SJCRH30 (cell line): ENCODE results near the gene C19orf73. TPM values are rescaled to one million over a fixed set of nuclear protein-coding genes. Genes with fewer than 3 reads are reported as not detected.
"Not testable (repeated sequence)": the region's sequence is repeated elsewhere in the genome, so short reads cannot be mapped to it uniquely, and the experiment has no call there.

ENCODE experiments used
- DNase-seq, 2 experiments: peaks; one replicate each; pipeline ENCODE4 v3.0.0-alpha.2; 2015 to 2020
- H3K27ac ChIP-seq: fragments of 250-450 bp; sonication (Bioruptor Pico); 2 replicates; pipeline ENCODE4 v1.5.1; 2020; ENCODE audit warnings: mild to moderate bottlenecking, moderate library complexity
- H3K27me3 ChIP-seq: fragments of 250-450 bp; sonication (Bioruptor Pico); 2 replicates; pipeline ENCODE4 v1.5.1; 2020; ENCODE audit warnings: mild to moderate bottlenecking, moderate library complexity
- H3K36me3 ChIP-seq: fragments of 250-450 bp; sonication (Bioruptor Pico); 2 replicates; pipeline ENCODE4 v1.5.1; 2020; ENCODE audit warnings: mild to moderate bottlenecking, moderate library complexity
- H3K4me1 ChIP-seq: fragments of 250-450 bp; sonication (Bioruptor Pico); 2 replicates; pipeline ENCODE4 v1.5.1; 2020; ENCODE audit warnings: mild to moderate bottlenecking, moderate library complexity
- H3K4me3 ChIP-seq: fragments of 250-450 bp; sonication (Bioruptor Pico); 2 replicates; pipeline ENCODE4 v1.5.1; 2020; ENCODE audit warnings: mild to moderate bottlenecking, moderate library complexity
- H3K9me3 ChIP-seq: fragments of 250-450 bp; sonication (Bioruptor Pico); replicated peaks from 2 replicates; pipeline ENCODE4 v1.5.1; 2020; ENCODE audit warnings: mild to moderate bottlenecking, moderate library complexity
- total RNA-seq: library from RNA; depleted of rRNA; stranded (reverse); fragments of >200 nt; shearing (Covaris generic); gene quantifications from 2 replicates; pipeline ENCODE4 v1.2.3, GENCODE V29; 2014

Gene C19orf73
- total RNA-seq, 1 experiment from 2014 or later = 1.7 TPM

- Histone ChIP-seq H3K9me3 (no peaks in the 10 kb centered on the region), H3K4me1 (peaks cover 18% of the 10 kb centered on the region), H3K27me3 (no peaks in the 10 kb centered on the region), H3K4me3 (no peak overlapping the region), H3K36me3 (no peaks in the 10 kb centered on the region), H3K27ac (no peak overlapping the region)
- no peak for DNase-seq
Measured at GRCh38 chr19:49152119-49152550, 33.2 kb upstream of the C19orf73 start.

GRCh38 chr19:49151267-49152118 lies 32.5 kb upstream of the C19orf73 start:
- H3K4me3 ChIP-seq = peak overlapping the region; percentile 76; the same call in 1 of the 2 replicates
- peaks cover 18% of the 10 kb centered on the region for H3K4me1 ChIP-seq
- H3K36me3 ChIP-seq = no peaks in the 10 kb centered on the region
- no peaks in the 10 kb centered on the region for H3K9me3 ChIP-seq
- peak; percentile 40 to 48 for DNase-seq
- H3K27me3 ChIP-seq = no peaks in the 10 kb centered on the region
- H3K27ac ChIP-seq = no peak overlapping the region

DNA sequence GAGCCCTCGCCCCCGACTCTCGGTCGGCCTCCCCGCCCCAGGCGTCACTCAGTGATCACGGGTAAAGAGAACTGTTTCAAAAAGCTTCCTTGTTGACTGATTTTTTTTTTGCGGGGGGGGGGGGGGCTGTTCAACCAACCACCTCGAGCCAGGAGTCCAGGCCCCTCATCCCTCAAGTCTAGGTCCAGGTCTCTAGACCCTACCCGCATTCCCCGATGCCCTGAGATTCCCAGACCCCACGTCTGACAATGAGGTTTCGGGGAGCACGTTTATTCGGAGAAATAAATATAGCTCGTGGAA lies 32.0 kb upstream of the C19orf73 start:
- Histone ChIP-seq H3K27me3 (no peaks in the 10 kb centered on the region), H3K9me3 (no peaks in the 10 kb centered on the region), H3K36me3 (no peaks in the 10 kb centered on the region), H3K4me3 (peak overlapping the region; percentile 76), H3K4me1 (peaks cover 15% of the 10 kb centered on the region), H3K27ac (peak overlapping the region; percentile 74)
- DNase-seq = no peak

DNA sequence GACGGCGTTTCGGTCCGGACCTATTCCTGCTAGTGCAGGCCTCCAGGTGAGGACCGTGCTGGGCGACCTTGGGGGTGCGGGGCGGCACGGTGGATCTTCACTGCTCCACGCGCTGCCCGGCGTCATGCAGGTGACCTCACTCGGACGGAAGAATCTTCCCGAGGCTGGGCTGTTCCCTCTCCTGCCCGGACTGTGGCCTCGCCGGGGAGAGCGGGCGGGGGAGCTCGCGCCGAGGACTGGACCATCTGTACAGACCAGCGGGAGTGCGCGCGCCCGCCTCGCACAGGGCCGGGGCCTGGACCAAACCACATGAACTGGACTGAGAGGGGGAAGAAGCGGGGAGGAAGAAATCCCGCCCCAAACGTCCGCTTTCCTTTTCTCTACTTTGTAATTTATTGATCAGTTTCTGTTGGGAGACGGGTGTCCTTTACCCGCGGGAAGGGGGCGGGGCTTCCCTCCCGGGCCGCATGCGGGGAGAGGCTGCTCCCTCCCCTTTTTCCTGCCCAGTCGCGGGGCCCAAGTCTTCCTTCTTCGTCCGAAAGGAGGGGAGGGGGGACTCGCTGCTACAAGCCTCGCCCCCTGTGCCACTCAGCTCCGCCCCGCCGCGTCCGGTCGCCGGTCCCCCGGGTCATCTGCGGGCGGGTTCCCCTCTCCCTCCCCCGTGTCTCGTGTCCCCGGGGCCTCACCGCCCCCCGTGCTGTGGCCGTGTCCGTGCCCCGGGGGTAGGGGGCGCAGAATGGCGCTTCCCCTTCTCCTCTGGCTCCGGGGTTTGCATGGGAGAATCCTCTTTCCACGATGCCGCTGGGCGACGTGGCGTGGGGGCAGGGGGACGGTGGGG lies 31.4 kb upstream of the C19orf73 start:
- Histone ChIP-seq H3K4me1 (peaks cover 9% of the 10 kb centered on the region), H3K9me3 (no peaks in the 10 kb centered on the region), H3K4me3 (peak overlapping the region; percentile 76), H3K36me3 (no peaks in the 10 kb centered on the region), H3K27ac (peak overlapping the region; percentile 74), H3K27me3 (no peaks in the 10 kb centered on the region)
- DNase-seq = peak; percentile 89

DNA sequence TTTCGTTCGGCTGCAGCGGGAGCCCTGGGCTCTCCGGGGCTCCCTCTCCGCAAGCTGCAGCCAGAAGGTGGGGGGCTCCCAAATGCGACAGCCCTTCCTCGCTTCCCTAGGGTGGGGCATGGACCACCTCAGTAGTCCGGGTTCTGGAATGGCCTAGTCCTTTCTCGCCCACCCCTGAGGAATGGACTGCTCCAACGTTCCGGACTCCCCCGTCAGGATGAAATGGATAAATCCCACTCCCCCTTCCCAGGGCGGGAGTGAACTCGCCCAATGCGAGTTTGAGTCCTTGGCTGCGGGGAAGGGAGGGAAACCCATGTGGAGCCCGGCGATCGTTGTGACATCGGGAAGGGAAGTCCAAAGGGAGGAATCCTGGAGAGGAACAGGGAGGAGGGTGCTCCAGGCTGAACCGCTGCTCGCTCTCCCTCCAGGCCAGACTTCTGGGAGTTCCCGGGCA lies 30.7 kb upstream of the C19orf73 start:
- no peaks in the 10 kb centered on the region for H3K36me3 ChIP-seq
- H3K4me3 ChIP-seq = peak overlapping the region; percentile 76
- H3K27me3 ChIP-seq = no peaks in the 10 kb centered on the region
- H3K9me3 ChIP-seq = no peaks in the 10 kb centered on the region
- H3K27ac ChIP-seq = peak overlapping the region; percentile 74
- DNase-seq = peak; percentile 83 to 90
- H3K4me1 ChIP-seq = peaks cover 5% of the 10 kb centered on the region; the same call in 1 of the 2 replicates

DNA sequence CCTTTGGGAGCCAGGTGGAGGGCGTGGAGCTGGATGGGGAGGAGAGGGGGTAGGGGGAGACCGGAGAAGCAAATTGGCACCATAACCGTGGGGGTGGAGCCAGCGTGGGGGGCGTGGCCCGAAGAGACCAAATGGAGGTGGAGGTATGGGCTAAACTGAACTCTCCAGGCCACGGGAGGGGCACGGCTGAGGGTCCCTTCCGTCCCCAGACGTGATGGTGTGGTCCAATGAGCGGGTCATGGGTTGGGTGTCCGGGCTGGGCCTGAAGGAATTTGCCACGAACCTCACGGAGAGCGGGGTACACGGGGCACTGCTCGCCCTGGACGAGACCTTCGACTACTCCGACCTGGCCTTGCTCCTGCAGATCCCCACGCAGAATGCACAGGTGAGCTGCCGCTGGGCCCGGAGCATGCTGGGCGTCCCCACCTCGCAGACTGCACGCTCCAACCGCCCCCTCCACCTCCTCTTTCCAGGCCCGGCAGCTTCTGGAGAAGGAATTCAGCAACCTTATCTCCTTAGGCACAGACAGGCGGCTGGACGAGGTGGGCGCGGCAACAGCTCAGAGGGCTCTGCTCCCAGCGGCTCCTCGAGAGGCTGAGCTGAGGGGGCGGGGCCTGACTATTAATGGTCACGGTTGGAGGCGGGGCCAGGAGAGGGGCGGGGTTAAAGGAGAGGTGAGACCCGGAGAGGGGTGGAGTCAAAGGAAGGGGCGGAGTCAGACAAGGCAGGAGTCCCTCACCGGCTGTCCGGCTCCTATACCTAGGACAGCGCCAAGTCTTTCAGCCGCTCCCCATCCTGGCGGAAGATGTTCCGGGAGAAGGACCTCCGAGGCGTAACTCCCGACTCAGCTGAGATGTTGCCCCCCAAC lies 30.1 kb upstream of the C19orf73 start:
- peaks cover 5% of the 10 kb centered on the region; the same call in 1 of the 2 replicates for H3K4me1 ChIP-seq
- H3K27ac ChIP-seq = peak overlapping the region; percentile 74
- H3K36me3 ChIP-seq = no peaks in the 10 kb centered on the region
- H3K27me3 ChIP-seq = no peaks in the 10 kb centered on the region
- H3K9me3 ChIP-seq = no peaks in the 10 kb centered on the region
- peak overlapping the region; percentile 76 for H3K4me3 ChIP-seq
- peak; percentile 99 for DNase-seq

- Histone ChIP-seq H3K27ac (no peak overlapping the region), H3K36me3 (no peaks in the 10 kb centered on the region), H3K4me3 (no peak overlapping the region), H3K27me3 (no peaks in the 10 kb centered on the region), H3K9me3 (no peaks in the 10 kb centered on the region), H3K4me1 (peaks cover 5% of the 10 kb centered on the region; the same call in 1 of the 2 replicates)
- no peak for DNase-seq
Measured at GRCh38 chr19:49148044-49148682, 29.2 kb upstream of the C19orf73 start.

- not testable (repeated sequence) for DNase-seq, H3K27ac ChIP-seq, H3K4me1 ChIP-seq, H3K27me3 ChIP-seq, H3K36me3 ChIP-seq, H3K9me3 ChIP-seq, H3K4me3 ChIP-seq
Measured at GRCh38 chr19:49146408-49146770, 27.4 kb upstream of the C19orf73 start.

- Histone ChIP-seq H3K9me3 (no peaks in the 10 kb centered on the region), H3K27ac (no peak overlapping the region), H3K4me1 (peaks cover 5% of the 10 kb centered on the region; the same call in 1 of the 2 replicates), H3K36me3 (no peaks in the 10 kb centered on the region), H3K27me3 (no peaks in the 10 kb centered on the region), H3K4me3 (no peak overlapping the region)
- DNase-seq = peak; percentile 50 to 72
Measured at GRCh38 chr19:49145573-49146407, 26.8 kb upstream of the C19orf73 start.

DNA sequence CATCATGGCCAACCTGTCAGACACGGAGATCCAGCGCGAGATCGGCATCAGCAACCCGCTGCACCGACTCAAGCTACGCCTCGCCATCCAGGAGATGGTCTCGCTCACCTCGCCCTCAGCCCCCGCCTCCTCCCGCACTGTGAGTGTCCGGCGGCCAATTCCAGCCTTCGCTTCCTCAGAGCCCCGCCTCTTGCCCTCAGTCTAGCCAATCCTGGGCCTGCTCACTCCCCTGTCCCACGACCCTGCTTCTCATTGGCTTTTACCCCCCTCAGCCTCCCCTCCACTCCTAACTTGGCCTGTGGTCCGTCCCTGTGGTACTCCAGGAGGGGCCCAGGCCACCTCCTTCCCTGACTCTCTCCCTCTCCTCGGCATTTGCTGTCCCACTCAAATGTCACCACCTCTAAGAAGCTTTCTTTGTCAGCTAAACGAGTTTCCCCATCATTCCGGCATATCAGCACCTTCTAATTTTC lies 24.0 kb upstream of the C19orf73 start:
- Histone ChIP-seq H3K27me3 (no peaks in the 10 kb centered on the region), H3K27ac (no peak overlapping the region), H3K9me3 (no peaks in the 10 kb centered on the region), H3K36me3 (no peaks in the 10 kb centered on the region), H3K4me3 (peak overlapping the region; percentile 55), H3K4me1 (no peaks in the 10 kb centered on the region)
- DNase-seq = peak; percentile 94 to 96

- no peaks in the 10 kb centered on the region for H3K9me3 ChIP-seq
- H3K4me3 ChIP-seq = no peak overlapping the region
- no peaks in the 10 kb centered on the region for H3K36me3 ChIP-seq
- no peaks in the 10 kb centered on the region for H3K27me3 ChIP-seq
- H3K4me1 ChIP-seq = no peaks in the 10 kb centered on the region
- H3K27ac ChIP-seq = no peak overlapping the region
- no peak for DNase-seq
Measured at GRCh38 chr19:49141352-49141751, 22.4 kb upstream of the C19orf73 start.

GRCh38 chr19:49140951-49141350 lies 22.0 kb upstream of the C19orf73 start:
- DNase-seq = no peak
- Histone ChIP-seq H3K27me3 (no peaks in the 10 kb centered on the region), H3K4me3 (no peak overlapping the region), H3K36me3 (no peaks in the 10 kb centered on the region), H3K9me3 (no peaks in the 10 kb centered on the region), H3K4me1 (no peaks in the 10 kb centered on the region), H3K27ac (no peak overlapping the region)

- no peak for DNase-seq
- H3K27ac ChIP-seq = no peak overlapping the region
Measured at GRCh38 chr19:49136771-49137171, 17.8 kb upstream of the C19orf73 start.

More at GRCh38 chr19:49136771-49137171, 17.8 kb upstream of the C19orf73 start:
- H3K27me3 ChIP-seq = no peaks in the 10 kb centered on the region
- peaks cover 32% of the 10 kb centered on the region for H3K36me3 ChIP-seq
- H3K9me3 ChIP-seq = no peaks in the 10 kb centered on the region
- no peak overlapping the region for H3K4me3 ChIP-seq
- H3K4me1 ChIP-seq = no peaks in the 10 kb centered on the region
